MM.1S (cell line): ENCODE results near the gene TXNRD1.

Source experiments
- DNase-seq: peaks from one replicate; pipeline ENCODE4 v3.0.0-alpha.2; 2015
- H2AFZ ChIP-seq: fragments of 300-600 bp; sonication (generic); 2 replicates; pipeline ENCODE4 v1.6.0; 2016; ENCODE audit warnings: antibody characterized with exemption, low read length
- H3F3A ChIP-seq: fragments of 300-600 bp; sonication (generic); 2 replicates; pipeline ENCODE4 v1.6.1; 2016; ENCODE audit warnings: mild to moderate bottlenecking, antibody characterized with exemption, low read length, moderate library complexity, mixed read lengths; ENCODE audit not compliant: insufficient read depth
- H3K27ac ChIP-seq: fragments of 300-600 bp; sonication (generic); 2 replicates; pipeline ENCODE4 v1.5.1; 2016; ENCODE audit warnings: mild to moderate bottlenecking, low read length
- H3K27me3 ChIP-seq: fragments of 300-600 bp; sonication (generic); replicated peaks from 2 replicates; pipeline ENCODE4 v1.6.0; 2016; ENCODE audit warnings: low read length; ENCODE audit not compliant: insufficient read depth
- H3K36me3 ChIP-seq: fragments of 300-600 bp; sonication (generic); replicated peaks from 2 replicates; pipeline ENCODE4 v1.6.1; 2016; ENCODE audit warnings: mild to moderate bottlenecking, low read length, mixed read lengths; ENCODE audit not compliant: insufficient read depth
- H3K4me1 ChIP-seq: fragments of 300-600 bp; sonication (generic); 2 replicates; pipeline ENCODE4 v1.6.1; 2016; ENCODE audit warnings: low read length, mixed read lengths
- H3K4me2 ChIP-seq: fragments of 300-600 bp; sonication (generic); 2 replicates; pipeline ENCODE4 v1.6.0; 2016; ENCODE audit warnings: low read depth, low read length
- H3K4me3 ChIP-seq: fragments of 300-600 bp; sonication (generic); 2 replicates; pipeline ENCODE4 v1.5.1; 2016; ENCODE audit warnings: low read length, mixed read lengths
- H3K79me2 ChIP-seq: fragments of 300-600 bp; sonication (generic); 2 replicates; pipeline ENCODE4 v1.6.1; 2016; ENCODE audit warnings: mixed run types, low read length, mixed read lengths
- H3K9ac ChIP-seq: fragments of 300-600 bp; sonication (generic); 2 replicates; pipeline ENCODE4 v1.6.1; 2016; ENCODE audit warnings: low read length, mixed read lengths
- H3K9me2 ChIP-seq: fragments of 300-600 bp; sonication (generic); replicated peaks from 2 replicates; pipeline ENCODE4 v1.6.1; 2016; ENCODE audit warnings: mild to moderate bottlenecking, low read length, mixed read lengths; ENCODE audit not compliant: insufficient read depth
- H3K9me3 ChIP-seq: fragments of 300-600 bp; sonication (generic); replicated peaks from 2 replicates; pipeline ENCODE4 v1.6.1; 2016; ENCODE audit warnings: mild to moderate bottlenecking, low read length, mixed read lengths; ENCODE audit not compliant: insufficient read depth
- H4K20me1 ChIP-seq: fragments of 300-600 bp; sonication (generic); 2 replicates; pipeline ENCODE4 v1.6.1; 2016; ENCODE audit warnings: mild to moderate bottlenecking, low read length, moderate library complexity, mixed read lengths; ENCODE audit not compliant: insufficient read depth
- CTCF ChIP-seq: fragments of 300-600 bp; sonication (generic); IDR thresholded peaks from 2 replicates; pipeline ENCODE4 v1.5.1; 2016; ENCODE audit warnings: antibody characterized with exemption, low read length, mixed read lengths
- EZH2 ChIP-seq: fragments of 300-600 bp; sonication (generic); optimal IDR thresholded peaks from 2 replicates; pipeline ENCODE3; 2017; ENCODE audit warnings: low read depth, mild to moderate bottlenecking, antibody characterized with exemption, low read length, mixed read lengths
- EZH2phosphoT487 ChIP-seq: fragments of 300-600 bp; sonication (generic); IDR thresholded peaks from 2 replicates; pipeline ENCODE4 v1.6.1; 2018; ENCODE audit warnings: antibody characterized with exemption, low read length

The TXNRD1 gene

GRCh38 chr12:104351057-104351983 is 135.7 kb downstream of the TXNRD1 start:
- H3K4me2 ChIP-seq: no peak overlapping the region
- no peak for TF ChIP-seq EZH2
- TF ChIP-seq CTCF: no peak
- no peak for TF ChIP-seq EZH2phosphoT487
- no peaks in the 10 kb centered on the region for H4K20me1 ChIP-seq
- H3K4me3 ChIP-seq: no peak overlapping the region
- H3K9ac ChIP-seq: no peak overlapping the region
- no peaks in the 10 kb centered on the region for H3K9me3 ChIP-seq
- no peak overlapping the region for H3K27ac ChIP-seq
- no peaks in the 10 kb centered on the region for H3K9me2 ChIP-seq
- no peaks in the 10 kb centered on the region for H3K4me1 ChIP-seq
- no peak overlapping the region for H2AFZ ChIP-seq
- H3F3A ChIP-seq: no peaks in the 10 kb centered on the region
- no peak for DNase-seq
- H3K27me3 ChIP-seq: no peaks in the 10 kb centered on the region
- peaks cover 6% of the 10 kb centered on the region for H3K36me3 ChIP-seq
- H3K79me2 ChIP-seq: no peaks in the 10 kb centered on the region

GRCh38 chr12:104352106-104352713 is 136.6 kb downstream of the TXNRD1 start:
- Histone ChIP-seq H3K4me3 (no peak overlapping the region), H3K79me2 (no peaks in the 10 kb centered on the region), H2AFZ (no peak overlapping the region), H3K4me2 (no peak overlapping the region), H3K9me3 (no peaks in the 10 kb centered on the region), H3K4me1 (no peaks in the 10 kb centered on the region), H3K9ac (no peak overlapping the region), H3K9me2 (no peaks in the 10 kb centered on the region), H3K27ac (no peak overlapping the region), H3F3A (no peaks in the 10 kb centered on the region), H4K20me1 (no peaks in the 10 kb centered on the region), H3K36me3 (peaks cover 6% of the 10 kb centered on the region), H3K27me3 (no peaks in the 10 kb centered on the region)
- no peak for DNase-seq
- TF ChIP-seq EZH2 (no peak), EZH2phosphoT487 (no peak), CTCF (no peak)

GRCh38 chr12:104353012-104353981 is 137.7 kb downstream of the TXNRD1 start:
- DNase-seq: no peak
- Histone ChIP-seq H3K4me3 (no peak overlapping the region), H3K4me2 (no peak overlapping the region), H2AFZ (no peak overlapping the region), H3K9me3 (no peaks in the 10 kb centered on the region), H3K79me2 (no peaks in the 10 kb centered on the region), H3K9me2 (no peaks in the 10 kb centered on the region), H4K20me1 (no peaks in the 10 kb centered on the region), H3K9ac (no peak overlapping the region), H3K4me1 (no peaks in the 10 kb centered on the region), H3K27me3 (no peaks in the 10 kb centered on the region), H3K36me3 (peaks cover 4% of the 10 kb centered on the region), H3K27ac (no peak overlapping the region), H3F3A (peaks cover 4% of the 10 kb centered on the region; the same call in 1 of the 2 replicates)
- TF ChIP-seq CTCF (no peak), EZH2phosphoT487 (no peak), EZH2 (no peak)
